ENCODE measurements around the gene SH2D1B.

Gene SH2D1B

DNA sequence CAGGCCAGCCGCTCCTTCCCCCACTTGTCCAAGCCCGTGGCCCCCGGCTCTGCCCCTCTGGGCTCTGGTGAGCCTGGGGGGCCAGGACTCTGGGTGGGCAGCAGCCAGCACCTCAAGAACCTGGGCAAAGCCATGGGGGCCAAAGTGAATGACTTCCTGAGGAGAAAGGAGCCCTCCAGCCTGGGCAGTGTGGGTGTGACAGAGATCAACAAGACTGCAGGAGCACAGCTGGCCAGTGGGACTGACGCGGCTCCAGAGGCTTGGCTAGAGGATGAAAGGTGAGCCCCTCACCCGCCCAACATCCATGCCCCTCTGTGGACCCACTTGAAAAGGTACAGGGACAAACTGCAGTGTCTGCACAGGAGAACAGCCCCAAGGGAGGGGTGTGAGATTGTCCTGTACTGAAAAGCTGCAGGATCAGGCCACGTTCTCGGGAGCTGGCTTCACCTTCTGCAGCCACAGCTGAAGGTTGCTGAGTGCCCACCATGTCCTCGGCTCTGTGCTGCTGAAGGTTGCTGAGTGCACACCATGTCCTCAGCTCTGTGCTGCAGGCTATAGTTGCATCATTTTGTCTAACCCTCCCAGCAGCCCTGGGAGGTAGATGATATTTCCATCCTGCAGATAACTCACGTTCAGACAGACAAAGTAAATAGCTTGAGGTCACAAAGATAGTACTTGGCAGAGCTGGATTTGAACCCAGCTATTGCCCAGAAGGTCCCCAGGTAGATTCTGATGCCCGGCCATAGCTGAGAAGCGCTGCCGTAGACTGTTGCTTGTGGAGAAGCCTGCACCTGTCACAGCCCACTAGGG is 29.8 kb downstream of the SH2D1B start:
- no peak for DNase-seq (ENCODE audit: low read depth)

DNA sequence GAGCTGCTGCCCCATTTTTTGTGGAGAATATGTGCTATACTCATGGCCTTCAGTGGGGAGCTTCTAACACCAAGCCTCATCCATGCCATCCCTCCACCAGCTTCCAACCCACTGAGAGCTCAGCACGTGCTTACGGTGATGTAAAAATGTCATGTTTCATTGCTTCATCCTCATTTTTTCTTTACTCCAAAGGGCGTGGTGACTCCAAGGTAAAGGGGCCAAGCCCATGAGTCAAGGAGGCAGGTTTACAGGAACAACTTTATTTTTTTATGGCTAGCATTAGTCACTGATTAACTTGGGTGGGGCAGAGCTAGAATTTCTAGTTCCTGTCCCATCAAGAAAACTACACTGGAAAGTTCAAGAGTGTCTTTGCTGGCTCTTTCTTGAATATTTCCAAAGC is 30.6 kb downstream of the SH2D1B start, which contains the start of gene C1orf226:
Gene C1orf226 (plus strand): TSS at position 346 of the 400 bp plus-strand sequence. CDS start 174 bp downstream, outside the sequence.
- DNase-seq (ENCODE audit: low read depth): no peak

DNA sequence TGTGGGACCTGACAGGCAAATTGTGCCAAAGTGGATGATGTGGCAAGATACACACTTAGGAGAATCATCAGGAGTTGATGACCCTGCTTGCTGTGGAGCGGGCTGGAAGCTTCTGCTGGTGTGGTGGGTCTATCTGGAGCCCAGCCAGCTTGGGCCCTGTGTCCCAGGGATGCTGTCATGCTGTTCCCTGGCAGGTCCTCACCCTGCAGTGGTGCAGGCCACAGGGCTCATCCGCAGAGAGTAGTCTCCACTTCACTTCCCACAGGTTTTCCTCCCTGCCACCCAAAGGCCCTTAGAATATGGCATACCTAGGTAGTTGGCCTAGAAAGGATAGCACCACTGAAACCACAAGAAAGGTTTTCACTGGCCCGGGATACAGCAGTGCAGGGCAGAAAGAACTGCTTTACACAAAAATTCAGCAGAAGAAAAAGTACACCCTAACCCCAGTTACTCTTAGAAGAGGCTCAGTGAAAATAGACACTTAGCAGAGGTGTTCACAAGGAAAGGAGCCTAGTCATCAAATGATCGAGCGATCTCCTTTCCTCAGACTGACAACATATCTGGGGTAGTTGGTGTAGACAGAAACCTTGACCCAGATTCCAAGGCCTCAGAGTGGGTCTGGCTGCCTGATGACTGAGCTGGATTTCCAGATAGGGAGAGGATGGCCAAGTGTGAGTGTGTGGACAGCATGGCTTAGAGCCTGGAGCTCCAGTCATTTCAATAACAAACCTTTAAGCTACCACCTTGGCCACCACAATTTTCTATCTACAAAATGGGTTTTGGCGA is 31.7 kb downstream of the SH2D1B start:
- DNase-seq (ENCODE audit: low read depth): no peak

DNA sequence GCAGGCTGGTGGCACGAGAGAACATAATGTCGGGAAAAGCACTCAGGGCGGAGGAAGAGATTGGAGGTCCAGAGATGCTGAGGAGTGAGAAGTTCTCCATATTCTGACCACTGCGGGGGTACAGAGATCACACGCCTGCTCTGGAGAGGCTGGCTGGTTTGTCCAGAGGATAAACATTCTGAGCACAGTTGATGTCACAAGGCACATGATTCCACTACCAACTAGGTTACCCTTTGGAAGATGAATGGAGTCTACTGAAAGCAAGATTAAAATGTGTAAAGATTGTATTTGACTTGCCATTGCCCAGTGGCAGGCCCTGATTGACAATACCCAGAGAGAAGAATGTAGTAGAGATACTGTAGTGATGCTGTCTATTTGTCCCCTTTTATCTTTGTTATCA is 35.2 kb downstream of the SH2D1B start, which contains the start of gene SPATA46:
Gene SPATA46 (minus strand): TSS at position 164 of the 400 bp plus-strand sequence. CDS start 64 bp downstream, at position 100.
- DNase-seq (ENCODE audit: low read depth): no peak

DNA sequence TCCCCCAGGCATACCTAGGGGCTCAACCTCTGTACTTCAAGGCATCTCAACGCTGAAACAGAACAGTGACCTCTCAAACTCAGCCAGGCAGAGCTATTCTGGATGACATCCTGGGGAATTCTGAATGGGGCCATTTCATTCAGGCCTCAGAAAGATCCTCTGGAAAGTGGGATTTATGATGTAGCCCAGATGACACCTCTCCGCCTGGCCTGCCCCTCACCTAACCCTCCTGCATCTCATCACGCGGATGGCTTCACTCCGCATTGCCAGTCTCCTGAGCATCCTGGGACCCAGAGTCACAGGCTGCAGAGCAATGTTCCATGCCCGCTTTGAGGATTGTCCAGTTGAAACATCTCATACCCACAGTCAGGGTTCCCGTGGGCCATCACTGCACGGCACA is 36.5 kb downstream of the SH2D1B start:
- DNase-seq (ENCODE audit: low read depth): no peak

DNA sequence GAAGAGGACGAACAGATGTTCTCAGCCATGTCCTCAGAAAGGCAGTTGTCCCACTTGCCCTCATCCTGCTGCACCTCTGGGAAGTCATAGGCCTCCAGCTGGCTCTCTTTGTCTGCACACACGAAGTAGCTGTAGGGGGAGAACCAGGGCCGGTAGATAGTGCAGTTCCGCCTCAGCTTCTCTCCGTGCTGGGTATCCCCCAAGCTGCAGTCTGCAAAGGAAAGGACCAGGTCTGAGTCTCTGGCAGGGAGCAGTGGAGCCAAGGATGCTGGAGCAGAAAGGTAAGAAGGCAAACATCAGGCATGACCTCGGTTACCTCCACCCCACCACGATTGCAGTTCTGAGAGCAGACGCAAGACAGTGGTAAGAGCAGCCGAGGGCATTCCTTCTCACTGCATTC is 37.5 kb downstream of the SH2D1B start:
- DNase-seq (ENCODE audit: low read depth): no peak

DNA sequence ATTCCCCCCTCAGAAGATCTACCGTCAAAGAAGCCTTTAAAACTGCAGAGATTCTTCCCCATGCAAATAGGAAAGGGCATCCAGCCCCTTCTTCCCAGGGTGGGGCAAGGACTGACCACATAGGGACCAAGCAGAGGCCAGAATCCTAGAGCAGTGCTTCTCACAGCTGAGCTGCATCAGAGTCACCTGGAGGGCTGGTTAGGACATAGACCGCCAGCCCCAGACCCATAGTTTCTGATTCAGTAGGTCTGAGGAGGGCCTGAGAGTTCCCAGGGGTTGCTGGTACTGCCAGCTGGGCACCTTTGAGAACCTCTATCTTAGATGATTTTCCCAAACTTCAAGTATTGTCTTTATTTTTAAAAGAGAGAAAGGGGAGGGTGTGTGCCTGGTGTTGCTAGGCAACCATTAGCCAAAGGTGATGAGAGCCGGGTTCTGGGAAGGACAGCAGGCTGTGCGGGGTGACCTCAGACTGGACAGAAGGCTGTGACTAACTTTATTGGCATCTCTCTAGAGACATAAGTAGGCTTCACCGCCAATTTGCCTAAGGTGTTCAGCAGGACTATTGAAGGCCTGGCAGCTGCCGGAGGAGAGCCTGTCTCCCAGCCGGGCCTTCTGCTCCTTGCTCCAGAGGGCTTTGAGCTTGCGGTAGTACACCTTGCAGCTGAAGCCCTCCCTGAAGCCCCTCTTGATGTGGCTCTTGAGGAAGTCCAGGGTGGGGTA is 38.2 kb downstream of the SH2D1B start:
- no peak for DNase-seq (ENCODE audit: low read depth)

DNA sequence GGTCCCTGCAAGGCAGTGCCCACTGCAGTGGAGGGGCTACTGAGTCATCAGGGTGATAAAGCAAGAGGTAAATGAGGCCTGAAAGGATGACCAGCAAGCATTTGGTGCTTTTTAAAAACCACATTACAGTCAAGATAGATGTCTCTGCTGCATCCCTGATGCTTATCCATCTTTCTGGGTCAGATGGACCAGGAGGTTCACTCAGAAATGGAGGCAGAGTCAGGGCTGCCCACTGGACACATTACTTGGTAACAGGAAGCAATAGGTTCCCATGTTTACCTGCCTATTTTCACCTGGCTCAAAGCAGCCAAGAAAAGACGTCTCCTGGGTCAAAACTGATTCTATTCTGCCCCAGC is 38.9 kb downstream of the SH2D1B start:
- no peak for DNase-seq (ENCODE audit: low read depth)

DNA sequence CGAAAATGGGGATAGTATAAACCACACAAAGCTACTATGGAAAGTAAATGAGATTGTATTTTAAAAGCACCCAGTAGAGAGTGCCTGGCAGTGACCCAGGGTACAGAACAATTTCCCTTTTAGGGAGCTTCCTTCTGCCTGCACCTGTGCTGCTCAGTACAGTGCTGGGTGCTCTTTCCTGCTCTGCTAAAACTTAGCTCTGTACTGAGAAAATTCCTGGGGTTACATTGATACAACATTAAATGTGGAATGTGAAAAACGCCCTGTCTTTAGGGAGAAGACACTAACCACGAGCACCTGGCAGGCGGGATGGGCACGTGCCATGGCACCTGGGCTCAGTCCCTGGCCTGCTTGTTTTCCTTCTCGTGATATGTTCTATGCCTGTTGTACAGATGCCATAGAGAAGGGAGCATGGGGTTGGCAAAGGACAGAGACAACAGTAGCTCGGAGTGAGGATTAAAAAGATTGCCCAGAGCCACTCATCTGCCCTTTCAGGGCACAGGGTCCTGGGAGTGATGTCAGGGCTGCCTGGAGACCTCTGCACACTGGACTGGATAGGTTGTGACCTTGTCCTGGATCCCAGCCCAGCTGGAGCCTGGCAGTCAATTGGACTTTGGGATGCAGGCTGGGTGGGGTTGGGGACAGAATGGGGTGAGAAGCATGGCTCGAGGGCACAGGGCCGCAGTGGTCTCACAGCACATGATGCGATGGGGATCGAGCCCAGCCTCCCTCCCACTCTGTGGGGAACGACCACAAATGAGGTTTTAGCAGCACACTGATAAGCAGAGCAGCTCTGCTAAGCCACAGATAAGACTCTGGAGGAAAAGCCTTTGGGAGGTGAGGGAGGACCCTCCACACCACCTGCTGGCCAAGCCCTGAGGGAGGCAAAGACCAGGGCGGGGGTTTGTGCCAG is 39.5 kb downstream of the SH2D1B start:
- no peak for DNase-seq (ENCODE audit: low read depth)

DNA sequence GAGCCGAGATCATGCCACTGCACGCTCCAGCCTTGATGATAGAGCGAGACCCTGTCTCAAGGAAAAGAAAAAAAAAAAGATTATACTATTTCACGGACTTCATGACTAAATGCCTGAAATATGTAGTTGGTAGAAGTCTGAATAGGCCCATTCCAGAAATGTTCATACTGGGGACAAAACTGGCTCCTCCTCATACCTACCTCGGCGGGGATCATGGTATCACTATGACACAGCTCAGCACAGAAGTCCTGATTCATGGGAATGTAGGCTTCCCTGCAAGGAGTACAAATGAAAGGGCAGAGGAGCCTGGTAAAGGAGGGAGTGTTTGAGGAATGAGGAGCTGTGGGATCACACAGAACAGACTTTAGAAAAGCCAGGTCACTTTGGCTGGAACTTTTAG is 40.3 kb downstream of the SH2D1B start:
- DNase-seq (ENCODE audit: low read depth): no peak

DNA sequence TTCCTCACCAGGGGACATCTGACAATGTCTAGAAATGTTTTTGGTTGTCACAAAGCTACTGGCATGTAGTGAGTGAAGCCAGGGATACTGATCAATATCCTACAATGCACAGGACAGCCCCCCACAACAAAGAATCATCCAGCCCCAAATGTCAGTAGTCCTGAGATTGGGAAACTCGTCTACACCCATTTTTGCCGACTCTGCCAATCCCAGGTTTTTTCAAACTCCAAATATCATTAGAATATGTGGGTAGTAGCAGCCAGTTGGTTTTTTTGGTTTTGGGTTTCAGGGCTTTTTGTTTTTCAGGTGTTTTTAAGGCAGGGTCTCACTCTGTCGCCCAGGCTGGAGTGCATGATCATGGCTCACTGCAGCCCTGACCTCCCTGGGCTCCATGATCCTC is 41.2 kb downstream of the SH2D1B start:
- DNase-seq (ENCODE audit: low read depth): no peak

DNA sequence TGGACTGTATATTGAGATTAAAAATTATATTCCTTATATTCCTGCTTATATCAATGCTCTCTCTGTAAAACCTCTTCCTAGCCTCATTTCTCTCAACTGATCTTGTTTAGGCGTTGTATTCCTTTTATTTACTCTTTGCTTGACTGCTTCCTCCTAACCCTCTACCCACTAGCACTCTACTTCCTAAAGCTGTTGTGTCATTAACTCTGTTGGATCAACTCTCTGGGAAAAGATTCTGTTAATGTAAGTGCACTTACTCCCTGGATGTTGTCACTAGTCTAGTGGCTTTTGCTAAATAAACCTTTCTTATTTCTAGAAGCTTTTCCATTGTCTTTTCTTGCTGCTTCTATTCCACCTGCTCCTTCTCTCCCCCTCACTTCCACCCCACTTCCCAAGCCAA is 41.8 kb downstream of the SH2D1B start:
- no peak for DNase-seq (ENCODE audit: low read depth)

DNA sequence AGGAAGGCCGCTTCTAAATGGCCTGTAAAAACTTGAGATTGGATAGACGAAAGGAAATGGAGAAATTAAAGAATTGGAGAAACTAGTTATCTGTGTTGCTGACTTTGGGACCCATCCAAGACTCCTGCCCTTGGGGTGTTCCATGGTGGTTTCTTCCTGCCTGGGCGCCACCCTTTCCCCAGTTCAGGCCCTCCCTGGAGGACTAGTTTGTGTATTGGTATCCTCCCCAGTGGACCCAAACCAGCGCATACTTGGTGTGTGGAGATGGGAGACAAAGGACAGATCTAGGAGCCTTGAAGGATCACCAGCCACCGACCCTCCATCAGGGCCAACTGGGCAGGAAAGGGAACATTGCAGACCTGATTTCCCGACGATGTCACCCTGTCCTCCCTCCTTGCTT is 42.4 kb downstream of the SH2D1B start:
- no peak for DNase-seq (ENCODE audit: low read depth)

DNA sequence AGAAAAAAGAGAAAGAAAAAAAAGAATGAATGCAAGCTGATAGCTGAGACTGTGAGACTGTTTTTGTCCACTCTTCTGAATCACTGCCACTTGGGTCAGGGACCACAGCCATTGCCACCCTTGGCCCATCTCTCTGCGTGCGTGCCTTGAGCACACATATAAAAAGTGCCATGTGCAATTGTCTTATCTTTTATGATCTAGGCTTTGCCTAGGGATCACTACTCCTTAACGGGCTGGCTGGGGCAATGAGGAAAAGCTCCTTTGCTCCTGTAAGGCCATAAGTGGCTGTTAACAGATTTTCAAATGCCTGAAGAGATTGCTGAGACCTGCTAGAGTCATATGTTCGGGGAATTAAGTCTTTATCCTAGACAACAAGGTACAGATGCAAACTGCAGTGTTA is 43.5 kb downstream of the SH2D1B start:
- no peak for DNase-seq (ENCODE audit: low read depth)

DNA sequence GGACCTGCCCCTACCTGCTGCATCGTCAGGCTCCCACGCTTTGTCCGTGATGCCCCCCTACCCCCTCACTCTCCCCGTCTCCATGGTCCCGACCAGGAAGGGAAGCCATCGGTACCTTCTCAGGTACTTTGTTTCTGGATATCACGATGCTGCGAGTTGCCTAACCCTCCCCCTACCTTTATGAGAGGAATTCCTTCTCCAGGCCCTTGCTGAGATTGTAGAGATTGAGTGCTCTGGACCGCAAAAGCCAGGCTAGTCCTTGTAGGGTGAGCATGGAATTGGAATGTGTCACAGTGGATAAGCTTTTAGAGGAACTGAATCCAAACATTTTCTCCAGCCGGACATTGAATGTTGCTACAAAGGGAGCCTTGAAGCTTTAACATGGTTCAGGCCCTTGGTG is 44.2 kb downstream of the SH2D1B start:
- DNase-seq (ENCODE audit: low read depth): no peak

DNA sequence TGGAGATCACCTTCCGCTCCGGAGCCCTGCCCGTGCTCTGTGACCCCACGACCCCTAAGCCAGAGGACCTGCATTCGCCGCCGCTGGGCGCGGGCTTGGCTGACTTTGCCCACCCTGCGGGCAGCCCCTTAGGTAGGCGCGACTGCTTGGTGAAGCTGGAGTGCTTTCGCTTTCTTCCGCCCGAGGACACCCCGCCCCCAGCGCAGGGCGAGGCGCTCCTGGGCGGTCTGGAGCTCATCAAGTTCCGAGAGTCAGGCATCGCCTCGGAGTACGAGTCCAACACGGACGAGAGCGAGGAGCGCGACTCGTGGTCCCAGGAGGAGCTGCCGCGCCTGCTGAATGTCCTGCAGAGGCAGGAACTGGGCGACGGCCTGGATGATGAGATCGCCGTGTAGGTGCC is 44.9 kb downstream of the SH2D1B start:
- DNase-seq (ENCODE audit: low read depth): no peak

DNA sequence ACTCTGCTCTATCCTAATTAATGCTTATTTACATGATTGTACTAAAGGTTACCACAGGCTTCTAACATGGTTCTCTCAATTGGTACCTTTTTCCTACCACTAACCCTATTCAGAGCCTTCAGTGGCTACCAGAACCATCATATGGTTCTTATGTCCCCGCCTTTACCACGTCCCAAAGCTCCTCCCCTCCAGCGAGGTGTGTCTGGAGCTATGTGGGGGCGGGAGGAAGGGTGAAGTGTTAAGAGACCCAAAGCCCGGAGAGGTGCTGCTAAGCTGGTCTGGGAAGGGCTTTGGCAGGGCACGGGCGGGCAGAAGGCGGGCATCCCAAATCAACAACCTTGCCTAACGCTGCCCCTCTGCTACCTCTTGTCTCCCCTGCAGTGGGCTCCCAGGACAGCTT is 45.3 kb downstream of the SH2D1B start:
- no peak for DNase-seq (ENCODE audit: low read depth)

DNA sequence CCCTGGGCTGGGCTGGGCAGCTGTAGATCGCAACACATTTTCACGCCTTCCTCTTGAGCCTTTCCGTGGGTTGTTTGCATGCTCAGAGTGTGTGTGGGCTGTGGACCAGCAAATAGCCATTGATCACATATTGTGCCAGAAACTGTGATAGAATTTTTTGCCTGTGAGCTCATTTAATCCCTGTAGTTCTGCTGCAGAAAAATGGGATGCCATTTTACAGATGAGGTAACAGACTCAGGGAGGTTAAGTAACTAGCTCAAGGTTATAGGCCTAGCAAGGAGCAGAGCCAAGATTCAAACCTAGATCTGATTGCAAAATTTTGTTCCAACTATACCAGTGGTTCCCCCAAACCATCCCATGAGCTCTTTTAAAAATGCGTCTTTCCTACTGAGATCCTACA is 45.8 kb downstream of the SH2D1B start:
- no peak for DNase-seq (ENCODE audit: low read depth)

DNA sequence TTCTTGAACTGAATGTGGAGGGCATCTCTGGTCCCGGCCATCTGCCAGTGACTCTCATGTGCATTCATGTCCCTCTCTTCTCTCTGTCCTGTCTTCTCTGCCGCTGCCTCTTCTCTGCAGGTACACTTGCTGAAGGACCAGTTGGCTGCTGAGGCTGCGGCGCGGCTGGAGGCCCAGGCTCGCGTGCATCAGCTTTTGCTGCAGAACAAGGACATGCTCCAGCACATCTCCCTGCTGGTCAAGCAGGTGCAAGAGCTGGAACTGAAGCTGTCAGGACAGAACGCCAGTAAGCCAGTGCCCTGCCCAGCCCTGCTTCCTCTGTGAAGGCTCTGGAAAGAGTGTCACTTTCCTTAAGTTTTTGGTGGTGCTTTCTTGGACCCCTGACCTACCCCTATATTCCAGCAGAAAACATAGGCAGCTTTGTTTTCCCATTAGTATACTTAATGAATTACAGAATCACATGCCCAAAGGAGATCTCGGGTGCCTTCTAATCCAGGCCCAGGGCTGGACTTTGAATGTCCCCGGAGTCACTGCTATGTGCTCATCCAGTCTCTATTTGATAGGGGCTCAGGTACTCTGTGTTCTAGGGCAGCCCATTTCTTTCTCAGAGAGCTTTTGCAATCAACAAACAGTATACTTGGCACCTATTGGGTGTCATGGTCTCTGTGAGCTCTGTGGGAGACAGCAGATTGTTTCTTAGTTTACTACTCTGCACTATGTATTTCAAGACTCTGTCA is 46.5 kb downstream of the SH2D1B start:
- no peak for DNase-seq (ENCODE audit: low read depth)

DNA sequence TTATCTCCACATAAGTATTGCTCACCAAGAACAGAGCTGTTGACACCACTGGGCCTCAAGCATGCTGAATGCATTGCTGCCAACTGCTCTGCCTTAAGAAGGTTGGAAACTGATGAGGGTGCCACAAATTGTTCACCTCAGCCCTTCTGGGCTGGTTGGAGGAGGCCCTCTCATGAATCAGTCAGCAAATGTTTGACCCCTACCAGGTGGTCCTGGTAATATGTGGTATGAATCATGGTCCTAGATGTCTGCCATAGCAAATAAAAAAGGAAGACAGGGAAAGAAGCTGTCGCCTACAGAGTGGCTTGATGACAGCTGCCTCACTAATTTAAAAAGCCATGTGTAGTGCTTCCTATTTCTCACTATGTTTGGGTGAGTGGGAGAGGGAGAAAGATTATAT is 47.4 kb downstream of the SH2D1B start:
- no peak for DNase-seq (ENCODE audit: low read depth)

DNA sequence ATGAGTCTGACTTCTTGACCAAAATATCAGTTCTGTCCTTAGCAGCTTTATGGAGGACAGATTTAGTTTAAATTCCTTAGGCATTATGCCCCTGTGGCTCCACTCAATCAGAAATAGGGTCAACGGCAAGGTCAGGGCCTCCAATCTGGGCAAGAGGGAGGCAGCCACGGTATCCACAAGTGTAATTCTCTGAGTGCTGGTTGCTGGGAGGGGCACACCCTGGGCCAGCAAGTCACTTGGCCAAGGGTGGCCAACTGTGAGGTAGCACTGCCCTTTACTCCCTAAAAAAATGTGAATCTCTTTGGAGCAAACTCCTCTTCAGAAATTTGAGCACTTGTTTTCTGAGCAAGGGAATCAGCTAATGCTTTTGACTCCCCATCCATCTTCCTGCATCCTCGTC is 48.1 kb downstream of the SH2D1B start:
- DNase-seq (ENCODE audit: low read depth): no peak

All from GM04503 (cell line).